DOHH2 (cell line): ENCODE data around the gene OXTR.

Experiments used
- EZH2phosphoT487 ChIP-seq: fragments of 200-600 bp; sonication (generic); IDR thresholded peaks from 2 replicates; pipeline ENCODE4 v1.6.1; 2017; ENCODE audit warnings: borderline replicate concordance, mild to moderate bottlenecking, antibody characterized with exemption, low read length, moderate library complexity, mixed read lengths
- TF ChIP-seq, protein P1 (sequence below): fragments of 200-600 bp; sonication (generic); IDR thresholded peaks from one replicate; pipeline ENCODE4 v1.5.1; 2014; ENCODE audit warnings: antibody characterized with exemption, mild to moderate bottlenecking, low read depth, low read length; ENCODE audit not compliant: poor library complexity, severe bottlenecking

- TF ChIP-seq, protein P1, sequence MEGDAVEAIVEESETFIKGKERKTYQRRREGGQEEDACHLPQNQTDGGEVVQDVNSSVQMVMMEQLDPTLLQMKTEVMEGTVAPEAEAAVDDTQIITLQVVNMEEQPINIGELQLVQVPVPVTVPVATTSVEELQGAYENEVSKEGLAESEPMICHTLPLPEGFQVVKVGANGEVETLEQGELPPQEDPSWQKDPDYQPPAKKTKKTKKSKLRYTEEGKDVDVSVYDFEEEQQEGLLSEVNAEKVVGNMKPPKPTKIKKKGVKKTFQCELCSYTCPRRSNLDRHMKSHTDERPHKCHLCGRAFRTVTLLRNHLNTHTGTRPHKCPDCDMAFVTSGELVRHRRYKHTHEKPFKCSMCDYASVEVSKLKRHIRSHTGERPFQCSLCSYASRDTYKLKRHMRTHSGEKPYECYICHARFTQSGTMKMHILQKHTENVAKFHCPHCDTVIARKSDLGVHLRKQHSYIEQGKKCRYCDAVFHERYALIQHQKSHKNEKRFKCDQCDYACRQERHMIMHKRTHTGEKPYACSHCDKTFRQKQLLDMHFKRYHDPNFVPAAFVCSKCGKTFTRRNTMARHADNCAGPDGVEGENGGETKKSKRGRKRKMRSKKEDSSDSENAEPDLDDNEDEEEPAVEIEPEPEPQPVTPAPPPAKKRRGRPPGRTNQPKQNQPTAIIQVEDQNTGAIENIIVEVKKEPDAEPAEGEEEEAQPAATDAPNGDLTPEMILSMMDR, result no peak
- TF ChIP-seq EZH2phosphoT487, result no peak
These were observed 45.2 kb downstream of the OXTR start for GRCh38 chr3:8724108-8724752.
